Stimulated activated CD8-positive, alpha-beta memory T cell treated with anti-CD3 and anti-CD28 coated beads, Interleukin-4, amount 100 ng/mL, for 1 hour (primary cell): ENCODE data around the gene ZBTB20.

Source experiments
- DNase-seq, 2 donors: peaks; one replicate each; pipeline ENCODE4 v3.0.0-alpha.2; 2020; ENCODE audit warnings: low read depth in 2 of 2, low spot score in 1 of 2

Gene ZBTB20

DNA sequence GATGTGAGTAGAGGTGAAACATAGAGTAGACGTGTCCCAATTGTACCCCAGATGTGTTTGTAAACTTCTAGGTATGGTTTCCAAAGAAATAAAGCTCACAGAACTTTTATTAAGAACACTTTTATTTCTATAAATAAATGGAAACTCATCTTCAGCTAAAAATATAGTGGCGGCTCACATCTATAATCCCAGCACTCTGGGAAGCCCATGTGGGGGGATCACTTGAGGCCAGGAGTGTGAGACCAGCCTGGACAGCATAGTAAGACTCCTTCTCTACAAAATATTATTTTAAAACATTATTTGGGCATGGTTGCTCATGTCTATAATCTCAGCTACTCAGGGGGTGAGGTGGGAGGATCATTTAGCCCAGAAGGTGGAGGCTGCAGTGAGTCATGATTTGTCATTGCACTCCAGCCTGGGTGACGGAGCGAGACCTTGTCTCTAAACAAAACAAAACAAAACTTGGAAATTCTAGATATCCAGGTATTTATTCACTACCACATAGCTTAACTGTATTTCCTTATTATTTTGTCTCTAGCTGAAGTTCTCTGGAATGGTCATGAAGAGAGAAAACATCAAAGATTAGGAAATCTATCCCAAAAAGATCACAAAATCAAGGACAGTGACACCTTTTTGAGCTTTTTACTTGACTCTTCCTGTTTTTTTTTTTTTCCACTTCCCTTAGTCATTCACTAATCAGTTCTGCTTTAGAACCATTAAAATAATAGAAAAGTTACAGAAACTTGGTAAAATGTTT is 595.1 kb downstream of the ZBTB20 start:
- DNase-seq: no peak

DNA sequence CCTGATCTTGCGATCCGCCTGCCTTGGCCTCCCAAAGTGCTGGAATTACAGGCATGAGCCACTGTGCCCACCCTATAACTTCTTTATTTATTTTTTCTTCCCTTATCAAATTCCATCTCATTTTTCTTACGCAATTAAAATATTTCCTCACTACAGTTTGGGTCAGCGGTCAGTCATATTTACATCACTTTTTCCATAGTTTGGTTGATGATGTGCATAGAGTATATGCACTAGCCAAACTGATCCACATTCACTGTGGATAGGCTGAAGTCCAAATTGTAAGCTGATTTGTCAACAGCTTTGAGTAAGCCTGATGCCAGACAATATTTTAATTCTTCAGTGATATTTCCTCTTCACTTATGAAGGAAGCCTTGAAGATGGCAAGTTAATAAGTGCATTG is 596.9 kb downstream of the ZBTB20 start:
- no peak for DNase-seq

DNA sequence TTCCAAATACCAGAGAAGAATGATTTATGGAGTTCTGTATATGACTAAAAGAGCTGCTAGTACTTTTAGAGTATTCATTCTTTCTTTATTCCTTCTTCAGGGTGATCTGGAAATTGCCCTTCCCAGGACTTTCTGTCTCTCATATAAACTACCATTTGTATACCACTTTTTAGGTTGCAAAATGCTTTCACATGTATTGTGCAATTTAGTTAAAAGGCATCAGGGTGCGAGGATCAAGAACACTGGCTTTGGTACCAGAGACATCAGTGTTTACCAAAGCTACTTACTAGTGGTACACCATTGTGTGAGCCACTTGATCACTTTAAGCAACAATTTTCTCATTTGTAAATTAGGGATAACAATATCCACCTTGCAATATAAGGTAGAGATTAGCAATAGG is 601.9 kb downstream of the ZBTB20 start:
- no peak for DNase-seq

DNA sequence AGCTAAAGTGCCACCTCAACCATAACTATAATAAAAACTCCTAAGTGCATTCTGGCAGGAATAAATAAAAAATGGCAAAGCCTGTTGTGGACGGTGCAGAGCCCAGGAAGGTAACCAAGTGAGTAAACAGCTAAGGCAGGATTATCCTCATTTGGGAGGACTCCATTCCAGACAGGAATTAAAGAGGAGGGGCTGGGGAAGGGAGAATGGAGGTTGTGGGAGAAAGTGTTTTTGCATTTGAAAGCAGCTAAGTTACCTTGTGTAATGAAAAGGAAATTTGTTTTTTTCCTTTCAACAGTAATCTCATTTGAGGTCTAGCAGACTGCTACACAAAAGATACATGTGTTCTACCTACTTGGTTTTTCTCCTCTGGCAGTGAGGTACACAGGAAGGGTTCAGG is 604.7 kb downstream of the ZBTB20 start:
- DNase-seq: no peak

- no peak for DNase-seq
These were observed 607.6 kb downstream of the ZBTB20 start for GRCh38 chr3:114539525-114539924.

DNA sequence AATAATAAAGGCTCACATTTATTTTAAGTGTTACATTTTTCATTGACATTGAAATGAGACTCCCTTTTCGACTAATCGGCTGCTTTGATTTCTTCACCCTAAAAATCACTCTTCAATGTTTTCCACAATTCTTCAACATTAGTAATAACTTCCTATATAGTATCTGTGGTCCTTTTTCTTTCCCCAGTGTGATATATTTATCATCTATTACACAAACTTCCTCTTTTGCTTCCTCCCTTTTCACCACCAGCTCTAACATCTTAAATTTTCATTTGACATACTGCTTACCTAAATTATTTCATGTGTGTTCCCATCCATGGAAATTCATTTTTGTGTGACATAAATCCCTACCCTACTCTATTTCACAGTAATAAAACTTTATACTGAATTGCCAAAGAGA is 608.9 kb downstream of the ZBTB20 start:
- DNase-seq: no peak

DNA sequence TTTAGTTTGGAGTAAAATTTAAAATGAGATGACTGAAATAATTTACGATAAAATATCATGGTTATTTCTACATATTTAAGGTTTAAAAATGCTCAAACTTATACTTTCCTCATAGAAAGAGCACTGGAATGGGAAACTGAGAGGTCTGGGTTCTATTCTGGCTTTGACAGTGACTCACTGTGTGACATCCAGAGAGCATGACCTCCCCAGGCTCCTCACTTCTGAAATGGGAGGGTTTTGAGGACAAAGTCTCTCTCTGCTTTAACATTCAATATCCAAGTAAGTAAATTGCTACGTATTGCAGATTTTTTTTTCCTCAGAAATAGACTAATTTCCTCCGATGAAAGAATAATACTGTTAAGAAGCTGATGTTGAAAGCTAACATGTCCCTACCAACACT is 618.6 kb downstream of the ZBTB20 start:
- DNase-seq: no peak

DNA sequence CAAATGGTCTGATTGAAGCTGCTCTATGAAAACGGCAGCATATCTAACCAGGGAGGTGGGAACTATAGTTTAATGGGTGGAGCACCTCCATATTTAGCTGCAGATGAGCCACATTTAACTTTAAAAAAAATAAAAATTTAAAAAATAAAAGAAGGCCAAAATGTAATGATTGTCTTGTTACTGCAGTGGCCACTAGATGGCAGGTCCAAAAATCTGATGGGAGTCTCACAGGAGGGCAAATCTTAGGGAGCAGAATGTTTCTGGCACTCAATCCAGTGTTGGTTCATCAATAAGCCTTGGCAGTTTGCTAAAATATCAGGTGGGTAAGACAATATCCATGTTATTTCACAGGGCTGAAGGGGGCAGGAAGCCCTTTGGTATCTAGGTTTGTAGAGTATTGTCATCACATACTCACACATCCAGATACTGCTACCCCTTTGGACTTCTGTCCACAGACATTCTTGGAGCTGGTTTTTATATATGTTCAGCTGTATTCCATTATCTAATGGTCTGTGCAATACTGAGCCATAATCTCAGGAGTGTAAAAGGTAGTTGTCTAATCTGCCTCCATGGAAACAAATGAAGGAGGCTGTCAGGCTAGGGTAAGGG is 619.9 kb downstream of the ZBTB20 start:
- DNase-seq: no peak

DNA sequence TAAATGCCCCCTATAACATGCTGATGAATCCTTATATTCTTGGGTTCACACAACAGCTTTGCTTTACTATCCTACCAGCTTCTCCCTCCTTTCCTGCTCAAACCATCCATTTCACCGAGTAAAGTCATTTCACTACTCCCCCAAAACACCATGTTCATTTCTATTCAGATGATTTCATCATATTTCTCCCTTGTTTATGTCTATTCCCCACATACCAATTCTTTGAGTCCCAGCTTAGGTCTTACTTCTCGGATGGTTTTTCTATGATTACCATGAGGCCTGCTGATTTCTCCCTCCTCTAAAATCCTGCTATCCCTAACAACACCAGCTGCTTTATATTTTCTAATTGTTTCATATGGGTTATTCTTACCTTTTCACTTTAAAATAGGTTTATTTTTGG is 621.8 kb downstream of the ZBTB20 start:
- no peak for DNase-seq

- no peak for DNase-seq
These were observed 627.7 kb downstream of the ZBTB20 start for GRCh38 chr3:114519415-114519814.

- DNase-seq: no peak
These were observed 628.8 kb downstream of the ZBTB20 start for GRCh38 chr3:114518206-114518808.

- DNase-seq: no peak
These were observed 636.9 kb downstream of the ZBTB20 start for GRCh38 chr3:114510201-114510600.

GRCh38 chr3:114509756-114510155 is 637.3 kb downstream of the ZBTB20 start:
- DNase-seq: no peak

DNA sequence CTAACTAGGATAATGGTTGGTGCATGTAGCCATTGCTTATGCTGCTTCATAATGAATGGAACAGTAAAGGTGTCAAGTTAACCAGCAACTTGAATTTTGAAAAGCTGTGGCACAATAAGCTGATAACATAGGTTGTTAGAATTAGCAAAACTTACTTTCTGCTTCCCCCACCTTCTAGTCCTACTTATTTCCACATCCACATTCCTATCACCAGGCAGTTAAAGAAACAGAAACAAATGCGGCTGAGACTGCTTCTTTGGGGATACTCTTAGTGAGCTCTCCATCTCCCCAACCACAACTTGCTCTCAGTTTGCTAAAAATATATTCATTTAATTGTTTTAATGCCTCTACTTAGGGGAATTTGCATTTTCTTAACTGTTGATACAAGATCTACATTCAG is 638.1 kb downstream of the ZBTB20 start:
- no peak for DNase-seq

DNA sequence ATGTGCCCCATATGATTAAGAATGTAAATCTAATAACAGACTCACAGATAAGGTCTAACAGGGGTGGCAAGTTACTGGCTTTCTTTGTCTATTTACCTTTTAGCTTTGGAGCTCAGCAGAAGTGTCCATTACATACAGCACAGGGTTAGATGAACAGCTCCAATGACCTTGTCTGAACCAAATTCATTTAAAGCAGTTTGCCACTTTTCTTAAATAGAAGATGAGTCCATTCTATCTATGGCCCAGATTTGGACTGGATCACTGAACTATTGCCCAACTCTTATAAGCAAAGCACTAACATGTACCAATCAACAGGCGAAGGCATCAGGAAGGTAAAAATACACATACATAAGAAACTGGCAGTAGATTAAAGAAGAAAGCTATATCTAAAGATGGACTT is 638.9 kb downstream of the ZBTB20 start:
- DNase-seq: no peak

DNA sequence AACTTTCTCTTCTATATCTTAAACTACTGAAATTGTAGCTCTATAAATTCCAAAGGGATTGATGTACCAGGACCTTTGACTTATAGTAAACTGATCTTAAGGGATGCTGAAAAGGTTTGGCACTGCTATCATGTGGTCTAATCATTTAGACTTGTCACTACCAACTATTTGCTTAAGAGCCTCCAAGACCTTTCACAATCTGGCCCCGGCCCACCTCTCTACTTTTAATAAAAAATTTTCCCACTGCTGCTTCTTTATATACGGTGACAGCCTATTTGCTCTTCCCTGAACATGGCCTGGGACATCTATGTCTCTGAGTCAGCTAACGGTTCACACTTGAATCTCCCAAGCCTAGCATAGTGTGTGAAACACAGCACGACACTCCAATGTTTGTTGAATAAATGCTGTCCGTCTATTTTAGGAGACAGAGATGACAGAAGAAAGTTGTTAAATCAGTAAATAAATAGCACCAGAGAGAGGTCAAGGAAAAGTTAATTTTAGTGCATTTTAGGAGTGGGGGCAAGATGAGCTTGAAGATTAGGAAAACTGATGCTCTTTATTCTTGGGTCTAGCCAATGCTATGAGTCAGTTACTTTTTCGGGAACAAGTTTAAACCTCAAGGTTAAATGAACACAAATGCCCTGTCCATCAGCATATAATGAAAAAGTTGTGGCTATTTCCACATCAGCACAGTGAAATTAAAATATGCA is 640.3 kb downstream of the ZBTB20 start:
- DNase-seq: no peak

GRCh38 chr3:114504941-114505628 is 642.0 kb downstream of the ZBTB20 start:
- DNase-seq: no peak

DNA sequence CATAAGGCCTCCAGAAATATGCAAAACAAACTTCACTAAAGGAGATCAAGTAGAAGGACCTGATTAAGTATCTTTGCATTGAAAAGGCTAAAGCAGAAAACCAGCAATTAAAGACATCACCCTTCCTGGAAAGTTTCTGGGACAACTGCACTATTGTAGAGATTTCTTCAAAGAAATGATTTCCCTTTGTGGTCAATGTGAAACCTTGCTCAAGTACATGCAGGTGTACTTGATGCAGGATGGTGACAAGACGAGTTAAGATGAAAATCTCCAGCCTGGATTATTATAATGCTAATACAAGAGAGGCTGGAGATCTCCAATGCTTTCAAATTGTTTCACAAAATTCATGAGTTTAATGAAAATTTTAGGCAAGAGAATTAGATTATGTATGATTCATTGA is 644.9 kb downstream of the ZBTB20 start:
- DNase-seq: no peak

- DNase-seq: no peak
These were observed 647.1 kb downstream of the ZBTB20 start for GRCh38 chr3:114499976-114500375.

- DNase-seq: no peak
These were observed 648.3 kb downstream of the ZBTB20 start for GRCh38 chr3:114498539-114499370.

- DNase-seq: no peak
These were observed 650.2 kb downstream of the ZBTB20 start for GRCh38 chr3:114496874-114497273.
